ENCODE results near the gene CCDC28B.

Gene CCDC28B

GRCh38 chr1:32242341-32242851, 42.0 kb downstream of the CCDC28B start:
- Histone ChIP-seq H3K4me1 (ENCODE audit: control insufficient read depth, insufficient read depth, low read length) (peaks cover 10% of the 10 kb centered on the region), H3K27ac (ENCODE audit: low read depth, low read length) (no peak overlapping the region), H3K9ac (ENCODE audit: low read depth, low read length) (no peak overlapping the region), H3K9me3 (ENCODE audit: control insufficient read depth, insufficient read depth, low read length) (no peaks in the 10 kb centered on the region), H3K4me3 (ENCODE audit: low read depth, low read length) (no peak overlapping the region), H3K36me3 (ENCODE audit: control insufficient read depth, insufficient read depth, low read length) (no peaks in the 10 kb centered on the region), H3K27me3 (ENCODE audit: control insufficient read depth, insufficient read depth, low read length) (no peaks in the 10 kb centered on the region)

- Histone ChIP-seq H3K9me3 (ENCODE audit: control insufficient read depth, insufficient read depth, low read length) (no peaks in the 10 kb centered on the region), H3K4me3 (ENCODE audit: low read depth, low read length) (no peak within 1 kb of the TSS), H3K27ac (ENCODE audit: low read depth, low read length) (no peak within 1 kb of the TSS), H3K4me1 (ENCODE audit: control insufficient read depth, insufficient read depth, low read length) (peaks cover 19% of the 10 kb centered on the region), H3K9ac (ENCODE audit: low read depth, low read length) (no peak within 1 kb of the TSS), H3K36me3 (ENCODE audit: control insufficient read depth, insufficient read depth, low read length) (no peaks in the 10 kb centered on the region), H3K27me3 (ENCODE audit: control insufficient read depth, insufficient read depth, low read length) (no peaks in the 10 kb centered on the region)
These were observed 46.5 kb downstream of the CCDC28B start, which contains the start of gene FAM167B for GRCh38 chr1:32246888-32247273. FAM167B (plus strand) TSS chr1:32247222; CDS start chr1:32247422, 200 bp downstream.

- Histone ChIP-seq H3K27me3 (ENCODE audit: control insufficient read depth, insufficient read depth, low read length) (no peaks in the 10 kb centered on the region), H3K27ac (ENCODE audit: low read depth, low read length) (no peak overlapping the region)
These were observed 47.1 kb downstream of the CCDC28B start for GRCh38 chr1:32247452-32247851.

GRCh38 chr1:32247983-32248889, 47.8 kb downstream of the CCDC28B start:
- peaks cover 17% of the 10 kb centered on the region for H3K4me1 ChIP-seq (ENCODE audit: control insufficient read depth, insufficient read depth, low read length)
- peak overlapping the region; percentile 52 for H3K27ac ChIP-seq (ENCODE audit: low read depth, low read length)
- no peaks in the 10 kb centered on the region for H3K9me3 ChIP-seq (ENCODE audit: control insufficient read depth, insufficient read depth, low read length)
- no peaks in the 10 kb centered on the region for H3K36me3 ChIP-seq (ENCODE audit: control insufficient read depth, insufficient read depth, low read length)
- no peak overlapping the region for H3K9ac ChIP-seq (ENCODE audit: low read depth, low read length)
- H3K4me3 ChIP-seq (ENCODE audit: low read depth, low read length), result peak overlapping the region; percentile 52
- H3K27me3 ChIP-seq (ENCODE audit: control insufficient read depth, insufficient read depth, low read length), result no peaks in the 10 kb centered on the region

More at GRCh38 chr1:32247452-32247851, 47.1 kb downstream of the CCDC28B start:
- H3K36me3 ChIP-seq (ENCODE audit: control insufficient read depth, insufficient read depth, low read length), result no peaks in the 10 kb centered on the region
- H3K9me3 ChIP-seq (ENCODE audit: control insufficient read depth, insufficient read depth, low read length), result no peaks in the 10 kb centered on the region
- H3K4me1 ChIP-seq (ENCODE audit: control insufficient read depth, insufficient read depth, low read length), result peaks cover 19% of the 10 kb centered on the region
- H3K4me3 ChIP-seq (ENCODE audit: low read depth, low read length), result no peak overlapping the region
- H3K9ac ChIP-seq (ENCODE audit: low read depth, low read length), result no peak overlapping the region

- H3K9ac ChIP-seq (ENCODE audit: low read depth, low read length), result no peak overlapping the region
- no peaks in the 10 kb centered on the region for H3K9me3 ChIP-seq (ENCODE audit: control insufficient read depth, insufficient read depth, low read length)
- H3K4me3 ChIP-seq (ENCODE audit: low read depth, low read length), result no peak overlapping the region
- no peak overlapping the region for H3K27ac ChIP-seq (ENCODE audit: low read depth, low read length)
- H3K27me3 ChIP-seq (ENCODE audit: control insufficient read depth, insufficient read depth, low read length), result no peaks in the 10 kb centered on the region
- H3K4me1 ChIP-seq (ENCODE audit: control insufficient read depth, insufficient read depth, low read length), result peaks cover 17% of the 10 kb centered on the region
- no peaks in the 10 kb centered on the region for H3K36me3 ChIP-seq (ENCODE audit: control insufficient read depth, insufficient read depth, low read length)
These were observed 49.6 kb downstream of the CCDC28B start for GRCh38 chr1:32249831-32250525.

GRCh38 chr1:32250893-32251716, 50.7 kb downstream of the CCDC28B start, which contains the start of gene LCK:
LCK (plus strand) TSS chr1:32251265; CDS start chr1:32274330, 23,065 bp downstream.
- H3K36me3 ChIP-seq (ENCODE audit: control insufficient read depth, insufficient read depth, low read length), result no peaks in the 10 kb centered on the region
- H3K27ac ChIP-seq (ENCODE audit: low read depth, low read length), result no peak within 1 kb of the TSS
- no peaks in the 10 kb centered on the region for H3K9me3 ChIP-seq (ENCODE audit: control insufficient read depth, insufficient read depth, low read length)
- H3K4me3 ChIP-seq (ENCODE audit: low read depth, low read length), result no peak within 1 kb of the TSS
- H3K27me3 ChIP-seq (ENCODE audit: control insufficient read depth, insufficient read depth, low read length), result no peaks in the 10 kb centered on the region
- H3K4me1 ChIP-seq (ENCODE audit: control insufficient read depth, insufficient read depth, low read length), result peaks cover 17% of the 10 kb centered on the region
- no peak within 1 kb of the TSS for H3K9ac ChIP-seq (ENCODE audit: low read depth, low read length)

Measured in HUES48 (cell line).